ENCODE data around the gene RDX. TPM values are rescaled to one million over a fixed set of nuclear protein-coding genes. Genes with fewer than 3 reads are reported as not detected.
A peak's percentile ranks its signal among the peaks of the same experiment; 100 is the strongest.

RDX gene
- total RNA-seq, 1 donor from 2014 or later, result 88.2 TPM

- Histone ChIP-seq H3K4me3 (ENCODE audit: low read depth, low read length) (no peak overlapping the region), H3K27me3 (ENCODE audit: control insufficient read depth, insufficient read depth, low read length) (no peaks in the 10 kb centered on the region), H3K36me3 (ENCODE audit: control insufficient read depth, insufficient read depth, low read length) (no peaks in the 10 kb centered on the region)
- DNase-seq (ENCODE audit: low read depth) (peak; percentile 92), FAIRE-seq (no peak)
- TF ChIP-seq CTCF (IDR thresholded peaks at IDR 0.05; ENCODE audit: insufficient read depth, low read length, severe bottlenecking), result no peak
These were observed 41.3 kb upstream of the RDX start for GRCh38 chr11:110337570-110338193.

- Histone ChIP-seq H3K36me3 (ENCODE audit: control insufficient read depth, insufficient read depth, low read length) (no peaks in the 10 kb centered on the region), H3K4me3 (ENCODE audit: low read depth, low read length) (no peak overlapping the region), H3K27me3 (ENCODE audit: control insufficient read depth, insufficient read depth, low read length) (no peaks in the 10 kb centered on the region)
- no peak for TF ChIP-seq CTCF (IDR thresholded peaks at IDR 0.05; ENCODE audit: insufficient read depth, low read length, severe bottlenecking)
- DNase-seq (ENCODE audit: low read depth) (no peak), FAIRE-seq (no peak)
These were observed 39.6 kb upstream of the RDX start for GRCh38 chr11:110336054-110336453.

DNA sequence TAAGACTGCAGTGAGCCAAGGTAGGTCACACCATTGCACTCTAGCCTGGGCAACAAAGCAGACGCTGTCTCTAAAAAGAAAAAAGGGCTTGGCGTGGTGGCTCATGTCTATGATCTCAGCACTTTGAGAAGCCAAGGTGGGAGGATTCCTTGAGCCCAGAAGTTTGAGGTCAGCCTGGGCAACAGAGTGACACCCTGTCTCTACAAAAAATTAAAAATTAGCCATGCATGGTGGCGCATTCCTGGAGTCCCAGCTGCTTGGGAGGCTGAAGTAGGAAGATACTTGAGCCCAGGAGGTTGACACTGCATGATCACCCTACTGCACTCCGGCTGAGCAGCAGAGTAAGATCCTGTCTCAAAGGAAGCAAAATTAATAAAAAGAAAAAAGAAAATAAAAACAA, 38.9 kb upstream of the RDX start:
- H3K27me3 ChIP-seq (ENCODE audit: control insufficient read depth, insufficient read depth, low read length), result no peaks in the 10 kb centered on the region
- no peak for TF ChIP-seq CTCF (IDR thresholded peaks at IDR 0.05; ENCODE audit: insufficient read depth, low read length, severe bottlenecking)
- FAIRE-seq, result no peak
- no peaks in the 10 kb centered on the region for H3K36me3 ChIP-seq (ENCODE audit: control insufficient read depth, insufficient read depth, low read length)
- no peak overlapping the region for H3K4me3 ChIP-seq (ENCODE audit: low read depth, low read length)
- no peak for DNase-seq (ENCODE audit: low read depth)

- FAIRE-seq (no peak), DNase-seq (ENCODE audit: low read depth) (no peak)
- no peaks in the 10 kb centered on the region for H3K36me3 ChIP-seq (ENCODE audit: control insufficient read depth, insufficient read depth, low read length)
- no peaks in the 10 kb centered on the region for H3K27me3 ChIP-seq (ENCODE audit: control insufficient read depth, insufficient read depth, low read length)
- no peak for TF ChIP-seq CTCF (IDR thresholded peaks at IDR 0.05; ENCODE audit: insufficient read depth, low read length, severe bottlenecking)
- no peak overlapping the region for H3K4me3 ChIP-seq (ENCODE audit: low read depth, low read length)
These were observed 35.2 kb upstream of the RDX start for GRCh38 chr11:110331626-110332025.

- Histone ChIP-seq H3K4me3 (ENCODE audit: low read depth, low read length) (no peak overlapping the region), H3K27me3 (ENCODE audit: control insufficient read depth, insufficient read depth, low read length) (no peaks in the 10 kb centered on the region), H3K36me3 (ENCODE audit: control insufficient read depth, insufficient read depth, low read length) (no peaks in the 10 kb centered on the region)
- no peak for FAIRE-seq
- no peak for DNase-seq (ENCODE audit: low read depth)
- no peak for TF ChIP-seq CTCF (IDR thresholded peaks at IDR 0.05; ENCODE audit: insufficient read depth, low read length, severe bottlenecking)
These were observed 33.0 kb upstream of the RDX start for GRCh38 chr11:110329445-110329844.

GRCh38 chr11:110327508-110327907, 31.1 kb upstream of the RDX start:
- FAIRE-seq (no peak), DNase-seq (ENCODE audit: low read depth) (no peak)
- Histone ChIP-seq H3K4me3 (ENCODE audit: low read depth, low read length) (no peak overlapping the region), H3K27me3 (ENCODE audit: control insufficient read depth, insufficient read depth, low read length) (no peaks in the 10 kb centered on the region), H3K36me3 (ENCODE audit: control insufficient read depth, insufficient read depth, low read length) (no peaks in the 10 kb centered on the region)
- TF ChIP-seq CTCF (IDR thresholded peaks at IDR 0.05; ENCODE audit: insufficient read depth, low read length, severe bottlenecking), result no peak
